Activated CD4-positive, alpha-beta T cell treated with anti-CD3 and anti-CD28 coated beads, Interleukin-2, amount 50 U/mL, for 1 hour (primary cell): ENCODE results near the gene LRG1.
"Not testable (repeated sequence)": the region's sequence is repeated elsewhere in the genome, so short reads cannot be mapped to it uniquely, and the experiment has no call there.

Experiments
- DNase-seq: peaks from one replicate; pipeline ENCODE4 v3.0.0-alpha.2; 2020

LRG1 gene

DNA sequence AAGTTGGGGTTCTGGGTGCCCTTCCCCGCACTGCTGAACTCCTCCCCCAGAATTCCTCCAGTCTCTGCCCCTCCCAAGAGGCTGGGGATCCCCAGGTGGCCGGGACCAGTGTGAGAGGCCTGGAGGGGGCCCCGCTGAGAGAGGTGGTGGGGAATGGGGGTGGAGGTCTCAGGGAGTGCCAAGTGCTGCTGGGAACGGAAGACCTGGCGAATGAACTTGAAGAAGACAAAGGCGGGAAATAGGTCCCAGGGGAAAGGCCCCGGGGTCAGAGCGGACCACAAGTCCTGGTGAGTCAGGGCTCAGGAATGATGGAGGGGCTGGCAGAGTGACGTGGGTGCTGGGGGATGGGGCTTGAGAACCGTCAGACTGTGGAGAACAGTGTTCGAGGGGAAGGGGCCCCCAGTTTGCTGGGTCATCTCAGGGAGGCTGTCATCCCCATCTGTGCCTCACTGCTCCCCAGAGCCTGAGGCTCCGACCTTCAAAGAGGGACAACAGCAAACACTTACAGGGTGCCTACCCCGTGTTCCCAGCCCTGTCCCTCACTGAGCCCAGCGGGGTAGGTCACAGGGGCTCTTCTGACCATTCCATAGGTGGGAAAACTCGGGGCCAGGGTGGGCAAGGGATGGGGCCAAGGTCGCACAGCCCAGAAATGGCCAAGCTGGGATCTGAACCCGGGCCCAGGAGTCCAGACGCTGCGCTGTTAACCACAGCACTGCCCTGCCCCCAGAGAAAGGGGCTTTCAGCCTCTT, 35.6 kb upstream of the LRG1 start:
- DNase-seq = no peak

DNA sequence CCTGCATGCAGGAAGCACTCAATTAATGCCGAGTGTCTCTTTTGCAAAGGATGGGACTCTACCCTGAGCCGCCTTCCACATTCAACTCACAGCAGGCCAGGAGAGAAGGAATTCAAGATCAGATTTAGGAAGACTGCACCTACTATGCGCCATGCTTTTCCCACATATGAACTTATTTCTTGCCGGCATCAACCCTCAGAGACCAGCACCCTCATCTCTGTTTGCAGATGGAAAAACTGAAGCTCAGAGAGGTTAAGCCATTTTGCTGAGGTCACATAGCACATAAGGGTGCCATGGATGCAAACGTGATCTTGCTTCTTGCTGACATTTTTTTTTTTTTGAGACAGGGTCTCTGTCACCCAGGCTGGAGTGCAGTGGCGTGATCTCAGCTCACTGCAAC, 33.8 kb upstream of the LRG1 start:
- DNase-seq = no peak

DNA sequence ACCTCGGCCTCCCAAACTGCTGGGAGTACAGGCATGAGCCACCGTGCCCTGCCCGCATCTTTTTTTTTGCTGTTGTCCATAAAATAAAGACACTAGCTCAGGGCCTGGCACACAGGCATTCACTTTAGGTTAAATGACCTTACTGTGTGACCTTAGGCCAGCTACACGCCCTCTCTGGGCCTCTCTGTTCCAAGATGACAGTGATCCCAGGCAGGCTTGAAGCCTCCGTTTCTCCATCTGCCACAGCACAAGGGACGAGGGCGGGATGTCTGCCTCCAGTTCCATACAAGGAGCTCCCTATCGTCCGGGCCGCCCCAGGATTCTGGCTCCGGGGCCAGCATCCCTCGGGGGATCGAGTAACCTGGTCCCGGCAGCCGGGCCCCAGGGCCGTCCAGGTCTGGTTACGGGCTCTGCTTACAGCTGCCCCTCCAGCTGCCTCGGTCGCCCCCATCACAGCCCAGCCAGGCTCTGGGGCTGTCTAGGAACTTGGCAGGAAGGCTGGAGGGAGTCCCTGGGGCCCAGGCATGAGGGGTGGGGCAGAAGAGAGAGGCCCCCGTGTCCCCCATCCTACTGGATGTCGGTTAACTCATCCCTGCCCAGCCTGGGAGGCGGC, 31.6 kb upstream of the LRG1 start:
- DNase-seq = no peak

DNA sequence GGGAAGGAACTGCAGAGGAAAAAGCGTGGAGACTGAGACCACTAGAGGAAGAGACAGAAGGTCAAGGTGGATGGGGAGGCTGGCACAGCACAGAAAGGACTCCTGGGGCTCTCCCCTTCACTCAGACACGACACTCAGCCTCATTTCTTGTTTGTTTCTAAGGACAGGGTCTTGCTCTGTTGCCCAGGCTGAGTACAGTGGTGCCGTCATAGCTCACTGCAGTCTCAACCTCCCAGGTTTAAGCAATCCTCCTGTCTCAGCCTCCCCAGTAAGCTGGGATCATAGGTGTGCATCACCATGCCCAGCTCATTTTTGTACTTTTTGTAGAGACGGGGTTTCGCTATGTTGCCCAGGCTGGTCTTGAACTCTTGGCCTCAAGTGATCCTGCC, 31.1 kb upstream of the LRG1 start:
- no peak for DNase-seq

DNA sequence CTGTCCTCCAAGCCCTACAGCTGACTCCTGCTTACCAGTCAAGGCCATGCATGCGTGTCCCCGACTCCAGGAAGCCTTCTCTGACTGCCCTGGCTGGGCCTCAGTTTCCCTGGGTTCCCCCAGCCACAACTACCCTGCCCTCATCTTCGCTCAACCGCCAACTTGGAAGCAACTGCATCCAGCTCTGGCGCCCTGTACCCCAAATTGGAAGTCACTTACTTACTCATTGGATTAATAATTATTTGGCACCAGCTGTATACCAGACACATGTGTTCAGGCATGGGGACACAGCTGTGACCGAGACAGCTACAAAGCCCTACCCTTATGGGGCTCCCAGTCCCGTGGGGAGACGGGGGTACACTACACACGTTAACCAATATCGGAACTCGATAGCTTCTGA, 30.6 kb upstream of the LRG1 start:
- DNase-seq = no peak

DNA sequence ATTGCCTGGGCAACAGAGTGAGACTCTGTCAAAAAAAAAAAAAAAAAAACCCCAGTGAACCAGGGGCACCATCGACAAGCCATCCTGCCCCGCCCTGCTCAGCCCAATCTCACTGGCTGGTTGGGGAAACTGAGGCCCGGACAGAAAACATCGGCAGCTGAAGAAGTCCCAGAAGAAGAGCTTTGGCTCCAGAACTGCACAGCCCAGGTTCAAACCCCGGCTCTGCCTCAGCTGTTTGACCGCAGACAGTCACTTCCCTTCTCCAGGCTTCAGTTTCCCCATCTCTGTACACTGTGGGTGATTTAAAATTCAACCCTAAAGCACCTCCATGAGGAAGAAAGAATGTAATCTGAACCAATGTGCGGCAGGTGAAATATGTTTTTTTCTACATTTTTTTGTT, 29.1 kb upstream of the LRG1 start:
- no peak for DNase-seq

DNA sequence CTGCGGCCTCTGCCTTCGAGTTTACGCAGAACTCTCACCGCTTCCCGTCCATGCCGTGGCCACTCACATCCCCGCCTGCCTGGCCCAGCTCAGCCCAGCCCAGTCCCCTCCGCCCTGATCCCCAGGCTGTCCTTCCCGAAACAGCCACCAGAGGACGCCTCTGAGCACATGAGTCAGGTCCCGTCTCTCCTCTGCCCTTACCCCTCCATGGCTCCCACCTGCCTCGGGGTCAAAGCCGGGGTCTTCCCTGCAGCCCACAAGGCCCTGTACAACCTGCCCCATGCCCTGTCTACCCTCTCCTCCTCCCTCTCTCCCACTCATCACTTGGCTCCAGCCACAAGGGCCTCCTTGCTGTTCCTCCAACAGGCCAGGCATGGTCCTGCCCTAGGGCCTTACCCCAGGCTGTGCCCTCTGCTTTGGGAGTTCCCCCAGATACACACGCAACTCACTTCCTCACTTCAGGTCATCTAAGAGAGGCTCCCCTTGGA, 27.8 kb upstream of the LRG1 start:
- DNase-seq = peak; percentile 61

DNA sequence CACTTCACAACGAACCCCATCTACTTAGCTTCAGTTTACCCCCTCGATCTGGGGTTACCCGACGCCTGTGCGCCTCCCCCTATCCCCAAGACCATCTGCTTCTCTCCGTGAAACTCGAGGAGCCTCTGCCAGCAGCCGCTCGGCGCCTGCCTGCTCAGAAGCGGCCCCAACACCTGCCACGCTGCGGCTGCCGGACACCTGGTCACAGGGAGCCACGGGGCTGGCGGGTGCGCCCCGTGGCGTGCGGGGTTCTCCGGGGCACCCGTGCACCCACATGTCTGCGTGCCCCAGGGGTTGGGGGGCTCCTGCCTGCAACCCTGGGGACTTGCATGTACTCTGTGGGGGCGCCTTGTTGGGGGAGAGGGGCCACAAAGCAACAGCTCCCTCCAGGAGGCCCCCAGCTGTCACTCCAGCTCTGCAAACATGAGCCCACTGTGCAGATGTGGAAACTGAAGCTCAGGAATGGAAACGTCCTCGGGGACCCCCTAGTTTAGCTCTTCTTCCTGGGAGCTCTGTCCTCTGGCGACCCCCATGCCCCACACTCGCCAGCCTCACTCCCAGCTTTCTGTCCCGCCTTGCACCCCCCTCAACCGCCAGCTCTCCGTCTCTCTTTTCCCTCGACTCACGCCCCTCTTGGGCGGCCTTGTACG, 26.7 kb upstream of the LRG1 start:
- DNase-seq = no peak

DNA sequence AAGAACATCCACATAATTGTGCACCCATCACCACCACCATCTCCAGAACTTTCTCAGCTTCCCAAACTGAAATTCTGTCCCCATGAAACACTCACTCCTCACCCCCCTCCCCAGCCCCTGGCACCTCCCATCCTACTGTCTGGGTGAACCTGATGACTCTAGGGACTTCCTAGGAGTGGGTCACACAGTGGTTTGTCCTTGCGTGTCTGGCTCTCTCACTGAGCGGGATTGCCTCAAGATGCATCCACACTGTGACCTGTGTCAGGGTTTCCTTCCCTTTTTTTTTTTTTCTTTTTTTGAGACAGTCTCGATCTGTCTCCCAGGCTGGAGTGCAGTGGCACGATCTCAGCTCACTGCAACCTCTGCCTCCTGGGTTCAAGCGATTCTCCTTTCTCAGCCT, 23.7 kb upstream of the LRG1 start:
- DNase-seq = not testable (repeated sequence)

DNA sequence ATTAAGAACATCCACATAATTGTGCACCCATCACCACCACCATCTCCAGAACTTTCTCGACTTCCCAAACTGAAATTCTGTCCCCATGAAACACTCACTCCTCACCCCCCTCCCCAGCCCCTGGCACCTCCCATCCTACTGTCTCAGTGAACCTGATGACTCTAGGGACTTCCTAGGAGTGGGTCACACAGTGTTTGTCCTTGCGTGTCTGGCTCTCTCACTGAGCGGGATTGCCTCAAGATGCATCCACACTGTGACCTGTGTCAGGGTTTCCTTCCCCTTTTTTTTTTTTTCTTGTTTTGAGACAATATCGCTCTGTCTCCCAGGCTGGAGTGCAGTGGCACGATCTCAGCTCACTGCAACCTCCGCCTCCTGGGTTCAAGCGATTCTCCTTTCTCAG, 22.2 kb upstream of the LRG1 start:
- DNase-seq = not testable (repeated sequence)

DNA sequence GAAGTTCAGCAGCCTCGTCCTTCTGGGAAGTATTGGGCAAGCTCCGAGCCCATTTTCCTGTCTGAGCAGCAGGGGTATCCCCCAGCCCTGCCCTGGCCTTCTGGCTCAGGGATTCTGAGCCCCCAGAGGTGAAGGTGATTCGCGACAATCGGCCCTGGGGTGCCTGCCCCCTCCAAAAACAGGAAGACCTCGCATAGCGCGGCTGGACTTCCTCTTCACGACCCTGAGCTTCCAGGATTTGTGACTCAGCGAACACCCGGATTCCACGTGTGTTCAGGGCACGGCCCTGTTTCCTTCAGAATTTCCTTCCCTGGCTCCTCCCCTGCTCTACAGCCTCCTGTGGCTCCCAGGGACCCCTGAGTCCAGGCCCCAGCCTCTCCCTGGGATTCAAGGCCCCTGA, 19.7 kb upstream of the LRG1 start, which contains the start of gene SEMA6B:
TSS of gene SEMA6B (minus strand) at position 116 of the 400 bp plus-strand sequence. CDS start 1,227 bp downstream, outside the sequence.
- no peak for DNase-seq

DNA sequence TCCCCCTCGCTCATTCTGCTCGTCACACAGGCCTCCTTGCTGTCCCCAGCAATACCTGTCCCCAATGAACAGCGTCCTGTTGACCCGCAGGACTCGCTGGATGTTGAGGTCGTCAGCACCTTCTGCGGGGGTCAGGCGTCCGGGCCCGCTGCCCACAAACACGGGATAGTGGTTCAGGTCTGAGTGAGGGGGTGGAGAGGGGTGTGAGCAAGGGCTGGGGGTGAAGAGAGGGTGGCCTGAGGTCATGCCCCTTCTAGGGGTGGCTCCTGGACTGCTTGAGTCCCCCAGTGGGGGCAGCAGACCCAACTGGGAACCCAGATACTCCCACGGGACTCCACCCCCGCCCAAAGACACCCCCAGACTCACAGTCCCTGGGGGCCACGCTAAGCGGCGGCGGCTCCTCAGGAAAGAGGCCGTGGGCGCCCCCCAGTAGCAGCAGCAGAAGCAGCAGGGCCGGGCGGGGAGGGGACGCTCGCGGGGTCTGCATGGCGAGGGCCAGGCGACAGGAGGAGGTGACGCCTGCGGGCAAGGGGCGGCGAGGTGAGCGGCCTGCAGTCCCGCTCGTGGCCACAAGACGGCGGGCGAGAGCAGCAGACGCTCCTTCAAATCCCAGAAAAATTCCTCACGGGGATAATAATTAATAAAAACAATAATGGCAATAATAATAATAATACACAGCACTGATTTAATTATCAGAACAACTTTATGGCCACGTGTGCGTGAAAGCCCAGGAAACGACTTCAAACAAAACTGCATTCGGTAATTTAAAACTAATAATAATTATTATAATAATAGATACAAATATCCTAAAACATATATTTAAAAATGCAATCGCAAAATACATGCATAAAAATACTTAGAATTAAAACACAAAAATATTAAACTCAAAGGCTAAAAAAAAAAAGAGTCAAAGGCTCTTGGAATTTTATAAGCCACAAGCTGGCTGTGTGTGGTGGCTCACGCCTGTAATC, 18.4 kb upstream of the LRG1 start:
- DNase-seq = peak; percentile 28

DNA sequence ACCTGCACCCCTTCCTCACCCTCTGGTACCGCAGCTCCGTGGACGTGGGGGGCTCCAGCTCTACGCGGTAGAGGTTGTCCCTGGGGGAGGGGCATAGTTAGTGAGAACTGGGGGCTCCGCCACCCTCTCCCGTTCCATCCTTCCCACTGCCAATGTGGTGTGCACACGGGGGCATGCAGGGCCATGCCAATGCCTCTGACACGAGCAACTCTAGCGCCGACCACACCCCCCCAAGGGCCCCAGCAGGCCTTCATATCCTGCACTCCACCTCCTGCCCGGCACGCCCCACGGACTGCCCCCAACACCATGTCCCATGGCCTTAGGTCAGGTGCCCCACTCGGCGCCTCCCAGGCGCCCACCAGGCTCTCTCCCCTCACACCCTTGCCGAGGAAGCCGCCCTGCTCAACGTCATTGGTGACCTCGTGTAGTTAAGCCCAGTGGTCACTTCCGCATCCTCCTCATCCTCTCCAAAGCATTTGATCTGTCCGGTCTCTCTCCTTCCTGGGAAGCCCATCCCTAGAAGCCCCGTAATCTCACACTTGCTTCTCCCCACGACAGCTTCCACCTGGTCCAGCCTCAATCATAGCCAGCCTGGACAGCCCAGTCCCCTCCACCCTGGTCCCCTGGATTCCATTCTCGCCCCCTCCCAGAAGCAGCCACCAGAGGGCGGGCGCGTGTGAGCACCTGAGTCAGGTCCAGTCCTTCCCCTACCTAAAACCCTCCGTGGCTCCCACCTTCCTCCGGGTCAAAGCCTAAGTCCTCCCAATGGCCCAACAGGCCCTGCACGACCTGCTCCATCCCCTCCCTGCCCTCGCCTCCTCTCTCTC, 17.5 kb upstream of the LRG1 start:
- no peak for DNase-seq

DNA sequence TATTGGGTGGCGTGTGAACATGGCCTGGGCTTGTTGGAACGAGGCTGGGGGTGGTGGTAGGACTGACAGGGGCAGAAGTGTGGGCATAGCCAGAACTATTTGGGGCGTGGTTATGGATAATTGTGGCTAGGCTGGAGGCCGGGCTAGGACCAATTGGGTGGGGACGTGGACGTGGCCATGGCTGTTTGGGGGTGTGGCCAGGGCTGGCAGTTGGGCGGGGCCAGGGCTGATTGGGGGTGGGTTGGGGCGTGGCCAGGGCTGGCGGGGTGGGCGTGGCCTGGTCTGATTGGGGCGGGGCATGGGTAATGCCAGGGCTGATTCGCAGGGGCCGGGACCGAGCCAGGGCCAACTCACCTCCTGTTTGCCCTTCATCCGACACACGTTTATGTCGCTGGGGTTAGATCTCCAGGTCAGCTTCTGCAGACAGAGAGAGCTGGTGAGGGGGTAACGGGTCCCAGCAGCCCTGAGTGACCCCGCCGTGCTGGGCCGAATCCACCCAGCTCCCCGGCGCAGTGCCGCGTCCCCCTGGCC, 16.8 kb upstream of the LRG1 start:
- no peak for DNase-seq

DNA sequence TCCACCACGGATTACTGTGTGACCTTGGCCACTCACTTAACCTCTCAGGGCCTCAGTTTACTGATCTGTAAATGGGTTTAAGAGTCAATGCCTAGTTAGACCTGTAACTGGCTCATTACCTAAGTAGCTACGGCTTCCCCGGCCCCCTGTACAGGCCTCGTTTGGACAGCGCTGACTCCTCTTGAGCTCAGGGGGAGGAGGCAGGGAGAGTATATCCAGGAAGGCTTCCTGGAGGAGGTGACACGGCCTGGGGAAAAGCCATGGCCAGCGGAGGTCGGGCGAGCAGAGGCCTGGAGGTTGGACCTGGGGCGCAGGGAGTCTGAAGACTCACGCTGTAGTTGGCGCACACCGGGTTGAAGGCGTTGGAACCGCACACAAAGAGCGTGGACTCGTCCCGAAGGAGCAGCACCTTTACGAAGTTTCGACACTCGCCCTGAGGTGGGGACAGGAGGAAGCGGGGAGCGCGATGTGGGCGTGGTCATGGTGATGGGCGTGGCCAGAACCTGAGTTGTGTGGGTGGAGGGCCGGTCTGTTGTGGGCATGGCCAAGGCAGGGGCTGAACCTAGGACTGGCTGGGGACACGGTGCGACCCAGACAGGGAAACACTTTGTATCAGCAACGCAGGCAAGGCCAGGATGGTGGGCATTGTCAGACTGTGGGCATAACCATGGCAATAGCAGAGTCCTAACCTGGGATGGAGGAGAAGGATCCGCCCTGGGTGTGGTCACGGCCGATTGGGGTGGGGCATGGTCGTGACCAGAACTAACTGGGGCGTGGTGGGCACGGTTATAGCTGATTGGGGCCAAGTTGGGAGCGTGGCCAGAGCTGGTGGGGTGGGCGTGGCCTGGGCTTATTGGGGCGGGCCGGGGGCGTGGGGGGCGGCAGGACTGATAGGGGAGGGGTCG, 16.1 kb upstream of the LRG1 start:
- DNase-seq = no peak

DNA sequence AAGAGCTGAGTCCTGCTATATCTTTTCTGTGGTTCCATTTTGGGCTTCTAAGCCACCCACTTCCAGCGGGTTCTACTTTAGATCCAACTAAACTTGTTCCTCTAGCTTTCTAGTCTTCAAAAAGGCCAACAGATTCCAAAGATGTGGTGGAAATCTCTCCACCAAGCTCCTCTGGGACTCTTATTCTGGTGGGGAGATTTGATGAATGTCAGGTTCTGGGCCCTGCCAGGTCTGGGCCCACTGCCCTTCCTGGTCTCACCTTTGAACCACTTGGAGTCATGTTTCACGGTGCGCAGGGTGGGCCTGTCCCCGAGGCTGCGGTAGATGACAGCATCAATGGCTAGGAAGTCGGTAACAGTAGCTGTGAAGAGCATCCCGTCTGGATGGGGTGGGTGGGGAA, 14.9 kb upstream of the LRG1 start:
- no peak for DNase-seq

DNA sequence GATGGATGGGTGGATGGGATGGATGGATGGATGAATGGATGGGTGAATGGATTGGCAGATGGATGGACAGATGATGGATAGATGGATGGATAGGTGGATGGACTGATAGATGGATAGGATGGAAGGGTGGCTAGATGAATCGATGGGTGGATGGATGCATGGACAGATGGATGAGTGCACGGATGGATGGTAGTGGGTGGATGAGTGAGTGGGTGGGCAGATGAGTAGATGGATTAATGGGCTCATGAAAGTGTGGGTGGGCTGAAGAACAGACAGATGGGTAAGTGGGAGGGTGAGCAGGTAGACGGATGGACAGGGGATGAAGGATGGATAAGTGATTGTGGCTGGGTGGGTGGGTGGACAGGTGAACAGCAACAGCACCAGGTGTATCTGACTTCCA, 13.9 kb upstream of the LRG1 start:
- DNase-seq = no peak

DNA sequence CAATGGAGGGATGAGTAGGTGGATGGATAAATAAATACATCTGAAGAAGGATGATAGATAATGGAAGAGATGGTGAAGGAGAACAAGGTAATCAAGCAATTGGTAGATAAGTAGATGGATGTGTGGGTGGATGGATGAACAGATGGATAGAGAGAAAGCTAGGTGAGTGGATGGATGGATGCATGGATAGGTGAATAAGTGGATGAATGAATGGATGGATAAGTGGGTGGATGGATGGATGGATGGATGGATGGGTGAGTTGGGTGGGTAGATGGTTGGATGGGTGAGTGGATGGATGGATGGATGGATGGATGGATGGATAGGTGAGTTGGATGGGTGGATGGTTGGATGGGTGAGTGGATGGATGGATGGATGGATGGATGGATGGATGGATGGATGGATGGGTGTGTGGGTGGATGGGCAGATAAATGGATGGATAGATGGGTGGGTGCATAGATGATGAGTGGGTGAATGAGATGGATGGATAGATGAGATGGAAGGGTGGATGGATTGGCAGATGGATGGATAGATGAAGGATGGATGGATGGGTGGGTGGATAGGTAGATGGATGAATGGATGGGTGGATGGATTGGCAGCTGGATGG, 13.4 kb upstream of the LRG1 start:
- DNase-seq = no peak

DNA sequence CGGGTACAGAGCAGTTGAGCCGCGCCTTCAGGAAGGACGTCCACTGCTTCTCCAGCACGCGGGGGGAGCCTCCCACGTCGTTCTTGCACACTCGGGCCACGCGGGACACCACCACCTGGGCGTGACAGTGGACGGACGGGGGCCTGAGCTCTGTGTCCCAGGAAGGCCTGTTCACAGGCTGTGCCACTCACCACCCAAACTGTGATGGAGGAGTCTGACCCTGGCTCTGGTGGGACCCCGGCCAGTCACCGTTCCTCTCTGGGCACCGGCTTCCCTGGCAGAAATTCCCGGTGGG, 12.6 kb upstream of the LRG1 start:
- no peak for DNase-seq

DNA sequence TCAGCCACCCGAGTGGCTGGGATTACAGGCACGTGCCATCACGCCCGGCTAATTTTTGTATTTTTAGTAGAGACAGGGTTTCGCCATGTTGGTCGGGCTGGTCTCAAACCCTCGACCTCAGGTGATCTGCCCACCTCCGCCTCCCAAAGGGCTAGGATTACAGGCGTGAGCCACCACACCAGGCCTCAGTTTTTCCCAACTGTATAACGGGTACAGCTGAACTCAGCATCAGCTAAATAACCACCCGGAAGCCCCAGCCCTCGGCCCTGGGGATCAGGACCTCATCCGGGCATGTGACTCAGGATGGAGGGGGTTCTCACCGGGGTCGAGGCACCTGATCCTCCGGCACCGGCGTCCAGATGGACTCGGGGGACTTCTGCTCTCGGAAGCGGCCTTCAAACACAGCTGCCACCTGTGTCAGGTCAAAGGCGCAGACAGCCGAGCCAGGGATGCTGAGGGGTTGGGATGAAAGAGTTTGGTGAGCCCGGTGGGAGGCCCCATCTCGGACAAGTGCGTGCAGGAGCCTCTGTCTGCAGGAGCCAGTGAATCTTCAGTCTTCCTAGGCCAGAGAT, 10.7 kb upstream of the LRG1 start:
- DNase-seq = no peak
